Tibial nerve (tissue), 4 donors: ENCODE results near the gene LSM2.

Experiments
- EP300 ChIP-seq, 2 donors: sonication (generic); formaldehyde crosslinking; IDR thresholded peaks; one replicate each; pipeline ENCODE4 v1.6.1; 2017; ENCODE audit warnings: antibody characterized with exemption in 2 of 2, mild to moderate bottlenecking in 1 of 2
- POLR2A ChIP-seq, 2 donors: fragments of 450-650 bp; IDR thresholded peaks; one replicate each; pipeline ENCODE4 v1.6.1; 2017; ENCODE audit warnings: antibody characterized with exemption in 2 of 2, mild to moderate bottlenecking in 2 of 2, moderate library complexity in 2 of 2
- TF ChIP-seq, protein P1 (sequence below), 5 experiments: fragments of 200-600 bp in 3 of 5; fragments of 450-650 bp in 2 of 5; sonication (generic) in 3 of 5; IDR thresholded peaks; one replicate each; pipeline ENCODE4 v1.5.1; 2016 to 2019; ENCODE audit warnings: antibody characterized with exemption in 5 of 5, mild to moderate bottlenecking in 3 of 5, moderate library complexity in 2 of 5

- TF ChIP-seq, protein P1, sequence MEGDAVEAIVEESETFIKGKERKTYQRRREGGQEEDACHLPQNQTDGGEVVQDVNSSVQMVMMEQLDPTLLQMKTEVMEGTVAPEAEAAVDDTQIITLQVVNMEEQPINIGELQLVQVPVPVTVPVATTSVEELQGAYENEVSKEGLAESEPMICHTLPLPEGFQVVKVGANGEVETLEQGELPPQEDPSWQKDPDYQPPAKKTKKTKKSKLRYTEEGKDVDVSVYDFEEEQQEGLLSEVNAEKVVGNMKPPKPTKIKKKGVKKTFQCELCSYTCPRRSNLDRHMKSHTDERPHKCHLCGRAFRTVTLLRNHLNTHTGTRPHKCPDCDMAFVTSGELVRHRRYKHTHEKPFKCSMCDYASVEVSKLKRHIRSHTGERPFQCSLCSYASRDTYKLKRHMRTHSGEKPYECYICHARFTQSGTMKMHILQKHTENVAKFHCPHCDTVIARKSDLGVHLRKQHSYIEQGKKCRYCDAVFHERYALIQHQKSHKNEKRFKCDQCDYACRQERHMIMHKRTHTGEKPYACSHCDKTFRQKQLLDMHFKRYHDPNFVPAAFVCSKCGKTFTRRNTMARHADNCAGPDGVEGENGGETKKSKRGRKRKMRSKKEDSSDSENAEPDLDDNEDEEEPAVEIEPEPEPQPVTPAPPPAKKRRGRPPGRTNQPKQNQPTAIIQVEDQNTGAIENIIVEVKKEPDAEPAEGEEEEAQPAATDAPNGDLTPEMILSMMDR (IDR thresholded peaks at IDR 0.05): no peak
- TF ChIP-seq EP300 (IDR thresholded peaks at IDR 0.05): no peak
- TF ChIP-seq POLR2A (IDR thresholded peaks at IDR 0.05): no peak
These were observed 22.5 kb downstream of the LSM2 start for GRCh38 chr6:31784098-31784925.
